Measurements from ENCODE around the gene PLCD4.

PLCD4 gene

GRCh38 chr2:218671654-218672566, 64.2 kb downstream of the PLCD4 start, which contains the start of the genes RNF25 and STK36:
Gene RNF25 (minus strand): TSS chr2:218672002. CDS start chr2:218671970, 32 bp downstream.
Gene STK36 (plus strand): TSS chr2:218672086. CDS start chr2:218672830, 744 bp downstream.
- peak; percentile 10 to 80 for DNase-seq

DNA sequence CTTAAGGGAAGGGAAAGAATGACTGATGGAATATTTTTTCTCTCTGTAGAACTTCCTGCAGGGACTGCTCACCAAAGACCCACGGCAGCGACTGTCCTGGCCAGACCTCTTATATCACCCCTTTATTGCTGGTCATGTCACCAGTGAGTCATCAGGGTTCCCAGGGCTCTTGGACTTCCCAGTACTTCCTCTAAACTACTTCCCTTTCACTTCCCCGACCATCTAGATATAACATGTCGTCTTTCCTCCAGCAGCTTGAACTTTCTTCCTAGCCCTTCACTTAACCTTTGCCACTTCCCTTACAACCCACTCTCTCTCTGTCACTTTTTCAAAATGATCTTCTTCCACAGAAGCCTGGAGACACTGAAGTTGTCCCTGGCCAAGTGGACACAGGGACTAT, 71.4 kb downstream of the PLCD4 start:
- no peak for DNase-seq

- no peak for DNase-seq
Observed at GRCh38 chr2:218680061-218680460, 72.4 kb downstream of the PLCD4 start.
